NCI-H1694 (cell line): Measurements from ENCODE around the gene BSN.

Source experiments
- DNase-seq: peaks from one replicate; lab custom pipeline; 2025; lab: John Stamatoyannopoulos, UW

The BSN gene

DNA sequence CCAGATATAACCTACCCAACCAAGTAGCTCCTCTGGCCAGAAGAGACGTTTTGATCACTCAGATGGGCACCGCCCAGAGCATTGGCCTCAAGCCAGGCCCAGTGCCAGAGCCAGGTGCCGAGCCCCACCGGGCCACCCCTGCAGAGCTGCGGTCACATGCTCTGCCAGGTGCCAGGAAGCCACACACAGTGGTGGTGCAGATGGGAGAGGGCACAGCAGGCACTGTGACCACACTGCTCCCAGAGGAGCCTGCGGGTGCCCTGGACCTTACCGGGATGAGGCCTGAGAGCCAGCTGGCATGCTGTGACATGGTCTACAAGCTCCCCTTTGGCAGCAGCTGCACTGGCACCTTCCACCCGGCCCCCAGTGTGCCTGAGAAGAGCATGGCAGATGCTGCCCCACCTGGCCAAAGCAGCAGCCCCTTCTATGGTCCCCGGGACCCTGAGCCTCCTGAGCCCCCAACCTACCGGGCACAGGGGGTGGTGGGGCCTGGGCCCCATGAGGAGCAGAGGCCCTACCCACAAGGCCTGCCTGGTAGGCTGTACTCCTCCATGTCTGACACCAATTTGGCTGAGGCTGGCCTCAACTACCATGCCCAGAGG lies 100.8 kb downstream of the BSN start:
- DNase-seq, result no peak

DNA sequence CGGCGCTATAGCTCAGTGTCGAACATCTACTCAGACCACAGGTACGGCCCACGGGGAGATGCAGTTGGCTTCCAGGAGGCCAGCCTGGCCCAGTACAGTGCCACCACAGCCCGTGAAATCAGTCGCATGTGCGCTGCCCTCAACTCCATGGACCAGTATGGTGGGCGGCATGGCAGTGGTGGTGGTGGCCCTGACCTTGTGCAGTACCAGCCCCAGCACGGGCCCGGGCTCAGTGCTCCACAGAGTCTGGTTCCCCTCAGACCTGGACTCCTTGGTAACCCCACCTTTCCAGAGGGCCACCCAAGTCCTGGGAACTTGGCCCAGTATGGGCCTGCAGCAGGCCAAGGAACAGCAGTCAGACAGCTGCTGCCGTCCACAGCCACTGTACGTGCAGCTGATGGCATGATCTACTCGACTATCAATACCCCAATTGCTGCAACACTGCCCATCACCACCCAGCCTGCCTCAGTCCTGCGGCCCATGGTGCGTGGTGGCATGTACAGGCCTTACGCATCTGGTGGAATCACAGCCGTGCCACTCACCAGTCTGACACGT lies 101.5 kb downstream of the BSN start:
- no peak for DNase-seq

DNA sequence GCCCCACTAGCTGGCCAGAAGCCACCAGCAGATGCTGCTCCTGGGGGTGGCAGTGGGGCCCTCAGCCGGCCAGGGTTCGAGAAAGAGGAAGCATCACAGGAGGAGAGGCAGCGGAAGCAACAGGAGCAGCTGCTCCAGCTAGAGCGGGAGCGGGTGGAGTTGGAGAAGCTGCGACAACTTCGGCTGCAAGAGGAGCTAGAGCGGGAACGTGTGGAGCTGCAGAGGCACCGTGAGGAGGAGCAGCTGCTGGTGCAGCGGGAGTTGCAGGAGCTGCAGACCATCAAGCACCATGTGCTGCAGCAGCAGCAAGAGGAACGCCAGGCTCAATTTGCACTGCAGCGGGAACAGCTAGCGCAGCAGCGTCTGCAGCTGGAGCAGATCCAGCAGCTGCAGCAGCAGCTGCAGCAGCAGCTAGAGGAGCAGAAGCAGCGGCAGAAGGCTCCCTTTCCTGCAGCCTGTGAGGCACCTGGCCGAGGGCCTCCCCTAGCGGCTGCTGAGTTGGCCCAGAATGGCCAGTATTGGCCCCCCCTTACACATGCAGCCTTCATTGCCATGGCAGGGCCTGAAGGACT lies 102.3 kb downstream of the BSN start:
- DNase-seq, result peak; percentile 18

DNA sequence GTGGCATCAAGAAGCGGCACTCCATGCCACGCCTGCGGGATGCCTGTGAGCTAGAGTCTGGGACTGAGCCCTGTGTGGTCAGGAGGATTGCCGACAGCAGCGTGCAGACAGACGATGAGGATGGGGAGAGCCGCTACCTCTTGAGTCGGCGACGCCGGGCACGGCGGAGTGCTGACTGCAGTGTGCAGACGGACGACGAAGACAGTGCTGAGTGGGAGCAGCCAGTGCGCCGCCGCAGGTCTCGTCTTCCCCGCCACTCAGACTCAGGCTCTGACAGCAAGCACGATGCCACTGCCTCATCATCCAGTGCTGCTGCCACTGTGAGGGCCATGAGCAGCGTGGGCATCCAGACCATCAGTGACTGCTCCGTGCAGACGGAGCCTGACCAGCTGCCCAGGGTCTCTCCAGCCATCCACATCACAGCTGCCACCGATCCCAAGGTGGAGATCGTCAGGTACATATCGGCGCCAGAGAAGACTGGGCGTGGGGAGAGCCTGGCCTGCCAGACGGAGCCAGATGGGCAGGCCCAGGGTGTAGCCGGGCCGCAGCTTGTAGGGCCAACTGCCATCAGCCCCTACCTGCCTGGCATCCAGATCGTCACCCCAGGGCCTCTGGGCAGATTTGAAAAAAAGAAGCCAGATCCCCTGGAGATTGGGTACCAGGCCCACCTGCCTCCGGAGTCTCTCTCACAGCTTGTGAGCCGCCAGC lies 103.1 kb downstream of the BSN start:
- no peak for DNase-seq

GRCh38 chr3:49658711-49659110 lies 104.4 kb downstream of the BSN start:
- no peak for DNase-seq

GRCh38 chr3:49659756-49660155 lies 105.5 kb downstream of the BSN start:
- no peak for DNase-seq

DNA sequence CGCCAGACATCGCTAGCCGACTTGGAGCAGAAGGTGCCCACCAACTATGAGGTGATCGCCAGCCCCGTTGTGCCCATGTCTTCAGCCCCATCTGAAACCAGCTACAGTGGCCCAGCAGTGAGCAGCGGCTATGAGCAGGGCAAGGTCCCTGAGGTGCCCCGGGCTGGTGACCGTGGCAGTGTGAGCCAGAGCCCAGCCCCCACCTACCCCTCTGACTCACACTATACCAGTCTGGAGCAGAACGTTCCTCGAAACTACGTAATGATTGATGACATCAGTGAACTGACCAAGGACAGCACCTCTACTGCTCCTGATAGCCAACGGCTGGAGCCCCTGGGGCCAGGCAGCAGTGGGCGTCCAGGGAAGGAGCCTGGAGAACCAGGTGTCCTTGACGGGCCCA lies 107.0 kb downstream of the BSN start:
- DNase-seq, result no peak

DNA sequence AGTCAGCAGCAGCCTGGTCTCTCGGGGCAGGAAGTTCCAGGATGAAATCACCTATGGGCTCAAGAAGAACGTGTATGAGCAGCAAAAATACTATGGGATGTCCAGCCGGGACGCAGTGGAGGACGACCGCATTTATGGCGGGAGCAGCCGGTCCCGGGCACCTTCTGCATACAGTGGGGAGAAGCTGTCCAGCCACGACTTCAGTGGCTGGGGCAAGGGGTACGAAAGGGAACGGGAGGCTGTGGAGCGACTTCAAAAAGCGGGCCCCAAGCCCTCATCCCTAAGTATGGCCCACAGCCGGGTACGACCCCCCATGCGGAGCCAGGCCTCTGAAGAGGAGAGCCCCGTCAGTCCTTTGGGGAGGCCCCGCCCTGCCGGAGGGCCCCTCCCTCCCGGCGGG lies 107.7 kb downstream of the BSN start:
- DNase-seq, result no peak

GRCh38 chr3:49662720-49663413 lies 108.6 kb downstream of the BSN start:
- DNase-seq, result no peak

DNA sequence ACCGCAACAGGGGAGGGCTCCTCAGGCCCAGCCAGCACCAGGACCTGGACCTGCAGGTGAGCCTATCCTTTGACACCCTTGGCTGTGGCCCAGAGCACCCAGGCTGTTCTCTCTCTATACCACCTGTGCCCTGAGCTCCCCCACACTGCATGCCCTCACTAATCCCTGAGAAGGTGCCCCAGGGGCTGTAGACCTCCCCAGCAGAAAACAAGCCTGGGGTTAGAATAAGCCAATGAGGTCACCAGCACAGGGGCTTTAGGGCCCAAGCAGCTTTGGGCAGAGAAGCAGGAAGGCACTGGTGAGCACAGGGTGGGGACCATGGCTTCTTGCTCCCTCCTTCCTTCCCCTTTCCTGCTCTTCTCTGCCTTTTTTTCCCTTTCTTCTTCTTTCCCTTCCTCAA lies 109.6 kb downstream of the BSN start:
- DNase-seq, result no peak

DNA sequence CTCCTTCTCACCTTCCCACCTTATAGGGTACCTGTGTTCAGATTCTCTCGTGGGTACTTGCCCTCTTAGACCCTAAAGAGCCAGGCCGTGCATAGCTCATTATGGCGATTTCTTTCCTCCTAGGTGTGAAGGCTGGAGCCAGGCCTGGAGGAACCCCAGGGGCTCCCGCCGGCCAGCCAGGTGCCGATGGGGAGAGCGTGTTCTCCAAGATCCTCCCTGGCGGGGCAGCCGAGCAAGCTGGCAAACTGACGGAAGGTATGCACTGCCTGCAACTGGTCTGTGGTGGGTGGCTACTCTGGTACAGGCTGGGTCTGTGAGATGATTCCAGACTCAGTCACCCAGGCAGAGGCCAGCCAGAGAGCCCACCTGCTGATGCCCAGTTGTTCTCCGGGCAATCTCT lies 110.0 kb downstream of the BSN start:
- DNase-seq, result no peak

- DNase-seq, result no peak
Observed at GRCh38 chr3:49665822-49666519, 111.7 kb downstream of the BSN start.

DNA sequence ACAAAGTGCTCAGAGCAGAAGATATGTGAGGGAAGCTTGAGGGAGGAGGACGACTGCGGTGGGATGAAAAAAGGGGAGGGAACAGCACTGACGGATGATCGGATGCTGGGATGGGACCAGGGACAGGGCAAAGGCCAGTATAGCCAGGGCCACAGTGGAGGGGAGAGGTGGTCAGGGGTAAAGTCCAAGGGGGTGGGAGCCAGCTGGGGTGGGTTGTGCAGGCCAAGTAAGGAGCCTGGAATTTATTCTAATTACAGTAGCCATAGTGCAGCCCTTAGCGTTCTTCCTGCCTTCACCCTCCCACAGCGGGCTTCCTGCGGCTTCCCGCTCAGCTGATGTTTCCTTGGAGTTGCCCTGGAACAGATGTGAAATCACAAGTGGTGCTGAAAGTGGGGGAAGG lies 112.3 kb downstream of the BSN start:
- no peak for DNase-seq

- DNase-seq, result no peak
Observed at GRCh38 chr3:49667701-49668413, 113.6 kb downstream of the BSN start.

DNA sequence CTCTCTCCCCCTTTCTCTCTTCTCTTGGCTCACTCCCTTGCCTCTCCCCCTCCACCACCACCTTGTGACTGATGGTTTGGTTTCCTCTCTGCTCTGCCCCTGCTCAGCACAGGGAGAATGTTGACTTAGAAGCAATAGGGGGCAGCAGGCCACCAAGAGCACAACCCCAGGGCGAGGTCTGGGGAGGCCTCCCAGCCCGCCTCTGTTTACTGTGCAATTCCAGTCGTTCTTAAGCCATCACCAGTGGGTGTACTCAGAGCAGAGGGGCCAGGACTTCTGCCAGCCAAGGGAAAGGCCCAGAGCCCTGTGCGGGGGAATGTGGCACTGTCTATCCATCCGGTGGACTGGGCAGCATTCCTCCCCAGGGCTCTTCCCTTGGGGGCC lies 114.1 kb downstream of the BSN start:
- no peak for DNase-seq

DNA sequence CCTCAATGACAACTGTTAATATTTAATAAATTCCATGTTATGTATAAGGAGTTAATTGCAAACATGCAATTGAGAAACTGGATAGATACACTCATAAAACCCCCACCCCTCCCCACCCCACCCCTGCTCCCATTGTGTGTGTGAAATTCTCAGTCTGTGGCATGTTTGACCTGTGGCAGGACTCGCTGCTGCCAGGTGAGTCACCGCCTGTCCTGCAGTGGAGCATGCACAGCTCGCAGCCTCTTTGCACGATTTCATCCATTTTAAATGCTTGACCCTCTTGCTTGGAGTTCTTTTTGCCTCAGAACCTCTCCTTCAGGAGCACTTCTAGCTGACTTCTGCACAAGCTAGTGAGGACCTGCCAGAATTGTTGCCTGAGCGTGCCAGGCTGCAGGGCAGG lies 114.6 kb downstream of the BSN start:
- no peak for DNase-seq

DNA sequence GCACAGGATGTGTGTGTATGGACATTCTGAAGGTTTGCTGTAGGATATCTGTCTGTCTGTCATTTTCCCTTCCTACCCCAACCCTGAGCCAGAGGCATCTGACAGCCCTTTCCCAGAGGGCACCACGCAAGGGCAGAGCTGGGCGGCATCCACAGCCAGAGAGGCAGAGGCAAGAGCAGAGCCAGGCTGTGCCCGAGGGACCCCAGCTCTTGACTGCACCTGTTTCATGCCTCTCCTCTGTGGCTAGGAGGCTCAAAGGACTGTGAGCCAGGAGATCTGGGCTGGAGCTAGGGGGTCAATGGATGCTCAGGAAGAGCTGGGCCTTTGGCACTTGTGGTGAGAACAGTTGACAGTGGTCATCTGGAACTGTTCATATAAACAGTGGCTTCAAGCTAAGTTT lies 115.1 kb downstream of the BSN start:
- DNase-seq, result no peak

DNA sequence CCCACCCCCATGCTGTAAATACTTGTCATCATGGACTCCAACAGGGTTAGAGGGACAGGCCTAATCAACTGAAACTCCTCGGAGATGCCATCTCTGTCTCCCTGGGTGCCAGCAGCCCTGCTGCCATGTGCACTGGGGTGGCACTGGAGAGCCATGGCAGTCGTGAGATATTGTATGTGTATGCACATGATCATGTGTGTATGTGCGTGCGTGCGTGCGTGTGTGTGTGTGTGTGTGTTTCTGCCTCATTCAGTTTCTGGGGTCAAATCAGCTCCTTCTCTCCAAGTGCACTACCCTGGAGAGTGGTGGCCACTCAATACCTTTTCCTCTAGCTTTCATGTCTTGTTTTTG lies 116.6 kb downstream of the BSN start:
- DNase-seq, result no peak

GRCh38 chr3:49671291-49672288 lies 117.3 kb downstream of the BSN start:
- DNase-seq, result no peak

DNA sequence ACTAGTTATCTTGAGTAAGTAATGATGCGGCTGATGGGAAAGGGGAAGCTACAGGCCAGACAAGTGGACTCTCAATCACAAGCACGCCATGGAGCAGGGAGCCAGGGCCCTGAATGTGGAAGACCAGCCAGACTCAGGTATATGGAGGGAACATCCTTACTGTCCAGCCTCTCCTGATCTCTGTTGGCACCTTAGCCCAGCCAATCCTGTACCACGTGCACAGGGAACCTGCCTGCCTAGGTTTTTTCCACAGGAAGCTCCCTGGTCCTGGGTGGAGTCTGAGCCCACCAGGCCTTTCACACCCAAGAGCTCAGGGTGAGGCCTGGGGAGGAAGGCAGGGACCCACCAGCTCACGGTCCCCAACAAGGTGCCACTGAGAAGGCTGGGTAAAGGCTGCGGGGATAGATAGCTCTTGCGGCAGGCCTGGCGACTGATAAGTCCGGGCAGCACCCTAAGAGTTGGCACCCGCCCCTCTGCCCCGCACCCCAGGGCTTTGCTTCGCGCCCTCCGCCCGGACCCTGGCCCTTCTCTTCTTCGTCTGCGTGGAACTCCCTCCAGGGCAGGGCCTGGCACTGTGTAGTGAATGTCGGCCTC lies 118.9 kb downstream of the BSN start:
- DNase-seq, result no peak
